ENCODE measurements around the gene GRHPR. TPM values are rescaled to one million over a fixed set of nuclear protein-coding genes. Genes with fewer than 3 reads are reported as not detected.

Gene GRHPR
- total RNA-seq, 6 experiments from 2014 or later: 159 to 424 (median 359) TPM

GRCh38 chr9:37399336-37399735, 23.2 kb upstream of the GRHPR start:
- Histone ChIP-seq H3K27ac (no peak overlapping the region), H3K4me3 (no peak overlapping the region), H3K4me1 (peaks cover 0 to 7% (median 3%) of the 10 kb centered on the region in 4 donors), H3K27me3 (no peaks in the 10 kb centered on the region), H3K9me3 (no peaks in the 10 kb centered on the region), H3K36me3 (no peaks in the 10 kb centered on the region)
- DNase-seq: no peak
- 50% methylated on average over 2 of the region's 2 CpGs for WGBS (ENCODE audit: insufficient coverage, low coverage, low lambda C conversion rate, missing lambda C conversion rate)
- intact Hi-C loops (cut with DNase I): no loop called here
- peak in 3 of 4 donors; percentile 22 to 38 (median 36) for ATAC-seq
- no peak for TF ChIP-seq POLR2A (IDR thresholded peaks at IDR 0.05)
- no peak for TF ChIP-seq CTCF (IDR thresholded peaks at IDR 0.05)

- ATAC-seq: no peak
- no peaks in the 10 kb centered on the region for H3K9me3 ChIP-seq
These were observed 17.9 kb upstream of the GRHPR start for GRCh38 chr9:37404590-37404989.

GRCh38 chr9:37405350-37405749, 17.1 kb upstream of the GRHPR start:
- no peak for DNase-seq
- 55% methylated on average over 3 of the region's 3 CpGs for WGBS (ENCODE audit: insufficient coverage, low coverage, low lambda C conversion rate, missing lambda C conversion rate)

More at GRCh38 chr9:37404590-37404989, 17.9 kb upstream of the GRHPR start:
- H3K36me3 ChIP-seq: no peaks in the 10 kb centered on the region
- intact Hi-C loops (cut with DNase I): no loop called here
- TF ChIP-seq POLR2A (IDR thresholded peaks at IDR 0.05) (no peak), CTCF (IDR thresholded peaks at IDR 0.05) (no peak)
- no peaks in the 10 kb centered on the region for H3K27me3 ChIP-seq
- DNase-seq: no peak
- H3K4me1 ChIP-seq: peaks cover 0 to 6% (median 2%) of the 10 kb centered on the region in 4 donors
- H3K4me3 ChIP-seq: no peak overlapping the region
- H3K27ac ChIP-seq: no peak overlapping the region
- 38% methylated on average over 1 of the region's 9 CpGs for WGBS (ENCODE audit: insufficient coverage, low coverage, low lambda C conversion rate, missing lambda C conversion rate)

GRCh38 chr9:37405764-37406380, 16.6 kb upstream of the GRHPR start:
- WGBS (ENCODE audit: insufficient coverage, low coverage, low lambda C conversion rate, missing lambda C conversion rate): 68% methylated on average over 8 of the region's 10 CpGs
- no peak for ATAC-seq
- no peak overlapping the region for H3K27ac ChIP-seq
- TF ChIP-seq CTCF (IDR thresholded peaks at IDR 0.05) (no peak), POLR2A (IDR thresholded peaks at IDR 0.05) (no peak)
- H3K9me3 ChIP-seq: no peaks in the 10 kb centered on the region
- intact Hi-C loops (cut with DNase I): no loop called here
- no peak overlapping the region for H3K4me3 ChIP-seq
- no peak for DNase-seq
- no peaks in the 10 kb centered on the region for H3K4me1 ChIP-seq
- no peaks in the 10 kb centered on the region for H3K36me3 ChIP-seq
- H3K27me3 ChIP-seq: no peaks in the 10 kb centered on the region

More at GRCh38 chr9:37405350-37405749, 17.1 kb upstream of the GRHPR start:
- ATAC-seq: no peak
- Histone ChIP-seq H3K9me3 (no peaks in the 10 kb centered on the region), H3K36me3 (no peaks in the 10 kb centered on the region), H3K27ac (no peak overlapping the region), H3K27me3 (no peaks in the 10 kb centered on the region), H3K4me1 (no peaks in the 10 kb centered on the region), H3K4me3 (no peak overlapping the region)
- intact Hi-C loops (cut with DNase I): no loop called here
- TF ChIP-seq POLR2A (IDR thresholded peaks at IDR 0.05) (no peak), CTCF (IDR thresholded peaks at IDR 0.05) (no peak)

All from right lobe of liver (tissue), 6 donors.